Amygdala (tissue), 56 donors: Measurements from ENCODE around the gene ASMT.
"Not testable (repeated sequence)": the region's sequence is repeated elsewhere in the genome, so short reads cannot be mapped to it uniquely, and the experiment has no call there.

ENCODE experiments used
- DNase-seq, 56 donors: peaks; one replicate each; lab custom pipeline; 2025; lab: John Stamatoyannopoulos, UW

Gene ASMT, protein sequence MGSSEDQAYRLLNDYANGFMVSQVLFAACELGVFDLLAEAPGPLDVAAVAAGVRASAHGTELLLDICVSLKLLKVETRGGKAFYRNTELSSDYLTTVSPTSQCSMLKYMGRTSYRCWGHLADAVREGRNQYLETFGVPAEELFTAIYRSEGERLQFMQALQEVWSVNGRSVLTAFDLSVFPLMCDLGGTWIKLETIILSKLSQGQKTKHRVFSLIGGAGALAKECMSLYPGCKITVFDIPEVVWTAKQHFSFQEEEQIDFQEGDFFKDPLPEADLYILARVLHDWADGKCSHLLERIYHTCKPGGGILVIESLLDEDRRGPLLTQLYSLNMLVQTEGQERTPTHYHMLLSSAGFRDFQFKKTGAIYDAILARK

GRCh38 chrX:1614927-1615326 is at the start of gene ASMT:
Gene ASMT (plus strand): TSS chrX:1615059. CDS start chrX:1615200, 141 bp downstream.
- DNase-seq: no peak

GRCh38 chrX:1574181-1574580 is 40.7 kb upstream of the ASMT start:
- not testable (repeated sequence) for DNase-seq

GRCh38 chrX:1576201-1576992 is 38.5 kb upstream of the ASMT start:
- no peak for DNase-seq

- no peak for DNase-seq
Measured at GRCh38 chrX:1577845-1578244, 37.0 kb upstream of the ASMT start.

GRCh38 chrX:1578511-1579173 is 36.2 kb upstream of the ASMT start:
- DNase-seq: no peak

GRCh38 chrX:1581132-1581531 is 33.7 kb upstream of the ASMT start:
- DNase-seq: peak in 1 of 56 donors; percentile 20

GRCh38 chrX:1582686-1583437 is 32.0 kb upstream of the ASMT start:
- DNase-seq: no peak

DNA sequence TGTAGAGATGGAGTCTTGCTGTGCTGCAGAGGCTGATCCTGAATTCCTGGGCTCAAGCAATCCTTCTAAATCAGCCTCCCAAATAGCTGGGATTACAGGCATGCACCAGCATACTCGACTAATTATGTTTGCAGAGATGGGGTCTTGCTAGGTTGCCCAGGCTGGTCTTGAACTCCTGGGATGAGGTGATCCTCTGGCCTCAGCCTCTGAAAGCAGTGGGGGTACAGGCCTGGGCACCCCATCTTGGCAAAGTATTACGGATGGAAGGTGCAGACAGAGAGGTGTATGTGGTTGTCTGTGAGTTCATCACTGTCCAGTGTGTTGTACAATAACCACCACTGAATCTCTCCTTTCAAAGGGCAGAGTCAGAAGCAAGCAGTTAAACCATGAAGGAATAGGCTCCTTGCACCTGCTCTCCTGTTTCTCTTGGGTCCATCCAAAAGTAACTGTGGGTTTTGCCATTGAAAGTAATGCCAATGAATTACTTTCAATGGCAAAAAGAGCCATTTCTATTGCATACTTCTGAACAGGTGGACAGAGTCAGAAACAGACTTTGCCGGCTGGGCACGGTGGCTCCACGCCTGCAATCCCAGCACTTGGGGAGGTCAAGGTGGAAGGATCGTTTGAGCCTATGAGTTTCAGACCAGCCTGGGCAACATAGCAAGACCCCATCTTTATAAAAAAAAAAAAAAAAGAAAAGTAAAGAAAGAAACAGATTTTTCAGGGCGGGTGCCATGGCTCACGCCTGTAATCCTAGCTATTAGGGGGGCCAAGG is 30.4 kb upstream of the ASMT start:
- DNase-seq: no peak

DNA sequence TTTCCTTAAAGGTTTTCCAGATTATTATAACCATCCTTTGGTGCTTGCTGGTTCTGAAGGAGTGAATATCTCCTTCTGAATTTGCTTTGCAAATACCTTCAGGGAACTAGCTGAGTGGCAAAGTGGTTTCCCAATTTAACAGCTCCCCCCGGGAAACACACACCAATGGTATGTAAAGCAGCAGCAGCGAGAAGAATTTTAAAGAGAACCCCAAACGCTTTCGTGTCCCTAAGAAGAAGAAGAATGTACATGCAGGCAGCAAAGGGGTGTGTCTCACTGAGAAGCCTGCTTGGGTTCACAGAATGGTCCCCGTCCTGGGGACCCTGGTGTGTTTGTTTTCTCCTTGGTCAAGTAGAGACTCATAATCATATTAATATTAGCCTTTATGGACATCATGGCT is 27.7 kb upstream of the ASMT start:
- DNase-seq: no peak

- no peak for DNase-seq
Measured at GRCh38 chrX:1589356-1590130, 25.3 kb upstream of the ASMT start.

DNA sequence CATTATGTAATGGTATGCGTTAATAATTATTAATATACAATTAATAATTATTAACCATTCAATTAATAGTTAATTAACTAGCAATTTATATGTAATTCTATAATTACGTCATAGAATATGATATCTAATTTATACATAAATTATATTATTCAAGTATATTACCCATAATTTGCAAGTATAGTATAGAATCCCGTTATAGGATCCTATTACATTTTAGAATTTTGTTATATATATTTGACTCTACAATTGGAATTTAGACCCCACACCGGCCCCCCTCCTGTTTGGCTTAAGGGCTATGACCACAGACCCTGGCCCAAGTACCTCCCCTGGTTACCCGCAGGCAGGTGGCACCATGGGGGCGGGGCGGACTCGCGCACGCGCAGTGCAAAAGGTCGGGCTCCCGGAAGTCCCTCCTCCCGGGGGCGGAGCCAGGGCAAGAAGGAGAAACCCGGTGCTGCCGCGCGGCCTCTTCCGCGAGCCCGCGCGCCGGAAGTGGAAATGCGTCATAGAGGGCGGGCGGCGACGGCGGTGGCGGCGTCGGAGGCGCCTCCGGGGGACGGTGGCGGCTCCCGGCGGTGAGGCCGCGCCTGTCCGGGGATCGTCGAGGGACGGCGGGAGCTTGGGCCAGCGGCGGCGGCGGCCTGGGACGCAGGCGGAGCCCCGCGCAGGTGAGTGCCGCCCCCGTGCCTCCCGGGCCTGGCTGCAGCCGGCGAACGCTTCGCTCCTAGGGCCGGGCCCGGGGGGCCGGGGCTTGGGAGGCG is 23.6 kb upstream of the ASMT start, which contains the start of gene AKAP17A:
AKAP17A (plus strand) TSS at position 503 of the 761 bp plus-strand sequence. CDS start 1,859 bp downstream, outside the sequence.
- peak; percentile 71 to 98 (median 93) for DNase-seq

DNA sequence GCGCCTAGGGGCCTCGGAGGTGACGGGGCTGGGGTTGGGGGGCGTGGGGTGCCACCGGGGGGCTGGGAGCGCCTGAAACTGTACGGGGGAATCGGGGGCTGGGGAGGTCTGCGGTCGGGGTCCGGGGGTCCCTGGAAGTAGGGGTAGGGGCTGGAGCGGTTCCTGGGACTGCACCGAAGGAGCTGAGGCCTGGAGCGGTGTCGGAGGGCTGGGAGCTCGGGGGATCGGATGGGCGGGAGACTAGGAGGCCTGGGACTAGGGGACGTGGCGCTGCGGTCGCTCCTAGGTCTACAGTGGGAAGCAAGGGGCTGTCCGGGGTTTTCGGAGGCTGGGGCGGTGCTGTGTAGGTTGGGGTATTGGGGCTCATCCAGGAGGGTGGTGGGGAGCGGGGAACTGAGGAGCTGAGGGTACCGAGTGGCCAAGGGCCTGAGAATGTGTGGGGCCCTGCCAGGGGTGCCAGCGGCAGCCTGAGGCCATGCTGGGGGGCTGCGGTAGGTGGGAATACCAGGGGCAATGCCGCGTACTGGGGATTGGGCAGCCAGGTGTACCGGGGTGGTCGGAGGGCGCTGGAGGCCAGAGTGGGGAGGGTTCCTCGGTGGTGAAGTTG is 22.9 kb upstream of the ASMT start:
- DNase-seq: peak in 1 of 56 donors; percentile 19

DNA sequence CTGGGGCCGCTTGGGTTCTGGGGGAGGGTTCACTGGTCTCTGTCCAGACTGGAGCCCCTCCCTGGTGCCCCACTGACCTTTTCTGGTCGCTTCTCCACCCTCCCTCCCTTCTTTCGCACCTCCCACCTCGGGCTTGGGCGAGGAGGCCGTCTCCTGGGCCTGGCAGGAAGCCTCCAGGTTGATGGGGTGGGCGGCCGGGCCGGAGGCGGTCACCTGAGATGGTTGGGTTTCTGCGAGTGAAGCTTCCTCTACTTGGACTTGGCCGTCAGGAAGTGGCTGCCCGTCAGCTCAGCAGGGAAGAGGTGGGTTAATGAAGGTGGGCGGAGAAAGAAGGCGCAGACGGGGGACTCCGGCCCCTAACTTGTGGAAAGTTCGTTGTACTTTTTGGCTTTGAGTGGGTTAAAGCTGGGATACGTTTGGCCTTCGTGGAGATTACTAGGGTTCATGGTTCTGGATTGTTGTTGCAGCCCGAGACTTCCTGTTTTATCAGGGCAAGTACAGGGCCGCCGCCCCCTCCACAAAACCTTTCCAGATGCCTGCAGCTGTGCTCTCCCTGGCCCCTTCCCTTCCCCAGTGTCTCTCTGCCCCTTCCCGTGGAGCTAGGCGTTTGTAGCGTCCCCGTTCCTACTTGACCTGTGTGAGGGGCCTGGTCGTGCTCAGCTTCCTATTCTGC is 22.3 kb upstream of the ASMT start:
- peak in 1 of 56 donors; percentile 1 for DNase-seq

DNA sequence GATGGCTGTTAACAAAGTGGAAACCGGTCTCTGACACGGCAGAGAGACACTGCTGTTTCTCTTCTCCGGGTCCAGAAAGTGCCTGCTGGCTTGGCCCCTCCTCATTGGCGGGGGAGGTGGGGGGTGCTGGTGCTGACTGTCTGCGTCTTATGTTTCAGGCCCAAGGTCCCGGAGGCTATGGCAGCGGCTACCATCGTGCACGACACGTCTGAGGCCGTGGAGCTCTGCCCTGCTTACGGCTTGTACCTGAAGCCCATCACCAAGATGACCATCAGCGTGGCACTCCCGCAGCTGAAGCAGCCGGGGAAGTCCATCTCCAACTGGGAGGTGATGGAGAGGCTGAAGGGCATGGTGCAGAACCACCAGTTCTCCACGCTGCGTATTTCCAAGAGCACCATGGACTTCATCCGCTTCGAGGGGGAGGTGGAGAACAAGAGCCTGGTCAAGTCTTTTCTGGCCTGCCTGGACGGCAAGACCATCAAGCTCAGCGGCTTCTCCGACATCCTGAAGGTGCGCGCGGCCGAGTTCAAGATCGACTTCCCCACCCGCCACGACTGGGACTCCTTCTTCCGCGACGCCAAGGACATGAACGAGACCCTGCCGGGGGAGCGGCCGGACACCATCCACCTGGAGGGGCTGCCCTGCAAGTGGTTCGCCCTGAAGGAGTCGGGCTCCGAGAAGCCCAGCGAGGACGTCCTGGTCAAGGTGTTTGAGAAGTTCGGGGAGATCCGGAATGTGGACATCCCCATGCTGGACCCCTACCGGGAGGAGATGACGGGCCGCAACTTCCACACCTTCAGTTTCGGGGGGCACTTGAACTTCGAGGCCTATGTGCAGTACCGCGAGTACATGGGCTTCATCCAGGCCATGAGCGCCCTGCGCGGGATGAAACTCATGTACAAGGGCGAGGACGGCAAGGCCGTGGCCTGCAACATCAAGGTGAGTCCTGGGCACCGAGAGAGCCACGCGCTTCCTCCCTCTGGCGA is 21.3 kb upstream of the ASMT start:
- no peak for DNase-seq

DNA sequence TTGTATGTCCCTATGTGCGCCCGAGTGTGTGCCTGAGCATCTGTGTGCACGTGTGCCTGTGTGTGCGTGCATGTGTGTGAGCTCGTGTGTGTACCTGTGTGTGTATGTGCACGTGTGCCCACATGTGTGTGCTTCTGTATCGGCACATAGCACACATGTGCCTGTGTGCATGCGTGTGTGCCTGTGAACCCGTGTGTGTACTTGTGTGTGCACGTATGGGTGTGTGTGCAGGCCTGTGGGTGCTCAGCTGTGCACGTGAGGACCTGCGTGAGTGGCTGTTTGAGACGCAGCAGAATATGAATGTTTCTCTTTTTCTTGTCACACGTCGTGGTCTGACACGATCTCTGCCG is 19.2 kb upstream of the ASMT start:
- DNase-seq: no peak
